ENCODE results near the gene CALHM2. TPM values are rescaled to one million over a fixed set of nuclear protein-coding genes. Genes with fewer than 3 reads are reported as not detected.

CALHM2 gene
- total and polyA plus RNA-seq, 2 donors (not counting 3 experiments of a cell fraction or from before 2014, with no cell fraction given): 32.1 to 38.4 TPM

GRCh38 chr10:103439776-103440175 is 12.4 kb downstream of the CALHM2 start:
- dilution Hi-C loops (cut with MboI; ENCODE audit: extremely low pct_ligation_motif_present, low sequenced_read_pairs) (no loop called here), intact Hi-C loops (cut with micrococcal nuclease) (no loop called here)
- Histone ChIP-seq H3K9me1 (replicated peaks; ENCODE audit: control insufficient read depth, extremely low read depth, insufficient read depth, low read length) (no peaks in the 10 kb centered on the region), H3K79me2 (ENCODE audit: control insufficient read depth, insufficient read depth, low read length) (no peaks in the 10 kb centered on the region), H4K20me1 (replicated peaks; ENCODE audit: control insufficient read depth, extremely low read depth, insufficient read depth, low read length) (no peaks in the 10 kb centered on the region), H3K4me3 (replicated peaks in 1 of 3; ENCODE audit: insufficient read depth in 1 of 3, low read depth in 1 of 3, low read length in 3 of 3) (no peak overlapping the region), H3K4me2 (ENCODE audit: insufficient read depth, low read length) (no peak overlapping the region), H3K27ac (ENCODE audit: insufficient read depth, low read depth, low read length) (no peak overlapping the region), H3K9ac (replicated peaks; ENCODE audit: extremely low read depth, insufficient read depth, low read length) (no peak overlapping the region), H3K36me3 (ENCODE audit: control insufficient read depth in 2 of 2, extremely low read depth in 1 of 2, insufficient read depth in 2 of 2, low read length in 2 of 2) (peaks cover 31 to 60% of the 10 kb centered on the region in 2 experiments), H3K27me3 (ENCODE audit: control insufficient read depth in 2 of 2, insufficient read depth in 2 of 2, low read length in 2 of 2) (no peaks in the 10 kb centered on the region), H2AFZ (ENCODE audit: low read depth, low read length) (no peak overlapping the region), H3K4me1 (ENCODE audit: control insufficient read depth, extremely low read depth, insufficient read depth, low read length) (peaks cover 6% of the 10 kb centered on the region), H3K9me3 (replicated peaks; ENCODE audit: control insufficient read depth, insufficient read depth, low read length) (no peaks in the 10 kb centered on the region)
- ChIA-PET CTCF (interaction anchor here (1.1 kb wide), 1 partner anchor 41 kb away, joined by 3 read pairs; no protein-coding TSS in a partner anchor), POLR2A (no interaction called here)
- FAIRE-seq: no peak
- TF ChIP-seq FOS (IDR thresholded peaks at IDR 0.05; ENCODE audit: borderline replicate concordance, insufficient read depth, low read length) (no peak), EZH2 (IDR thresholded peaks at IDR 0.05; ENCODE audit: borderline replicate concordance, low read depth, low read length, severe bottlenecking) (no peak), MYC (IDR thresholded peaks at IDR 0.05; ENCODE audit: low read depth, low read length) (no peak), GATA2 (IDR thresholded peaks at IDR 0.05; ENCODE audit: insufficient read depth, insufficient read length, low read depth, low read length) (no peak), POLR2AphosphoS5 (IDR thresholded peaks at IDR 0.05; ENCODE audit: insufficient read depth, low read depth, low read length) (no peak), JUN (IDR thresholded peaks at IDR 0.05; ENCODE audit: borderline replicate concordance, insufficient read depth, insufficient read length, low read depth) (no peak), POLR2A (IDR thresholded peaks at IDR 0.05; ENCODE audit: low read depth, low read length) (no peak), CTCF (IDR thresholded peaks at IDR 0.05; ENCODE audit: extremely low read depth in 1 of 2, insufficient read depth in 1 of 2, low read depth in 1 of 2, low read length in 2 of 2) (no peak)
- TF ChIP-seq, protein P1, sequence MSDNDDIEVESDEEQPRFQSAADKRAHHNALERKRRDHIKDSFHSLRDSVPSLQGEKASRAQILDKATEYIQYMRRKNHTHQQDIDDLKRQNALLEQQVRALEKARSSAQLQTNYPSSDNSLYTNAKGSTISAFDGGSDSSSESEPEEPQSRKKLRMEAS (IDR thresholded peaks at IDR 0.05; ENCODE audit: insufficient read depth, insufficient read length): no peak
- no peak for DNase-seq (ENCODE audit: low read depth, low spot score)
- no TSS peak for BruUV-seq (replicated peaks)

Data from endothelial cell of umbilical vein (primary cell).